ENCODE results near the gene CNPPD1.

Gene CNPPD1

DNA sequence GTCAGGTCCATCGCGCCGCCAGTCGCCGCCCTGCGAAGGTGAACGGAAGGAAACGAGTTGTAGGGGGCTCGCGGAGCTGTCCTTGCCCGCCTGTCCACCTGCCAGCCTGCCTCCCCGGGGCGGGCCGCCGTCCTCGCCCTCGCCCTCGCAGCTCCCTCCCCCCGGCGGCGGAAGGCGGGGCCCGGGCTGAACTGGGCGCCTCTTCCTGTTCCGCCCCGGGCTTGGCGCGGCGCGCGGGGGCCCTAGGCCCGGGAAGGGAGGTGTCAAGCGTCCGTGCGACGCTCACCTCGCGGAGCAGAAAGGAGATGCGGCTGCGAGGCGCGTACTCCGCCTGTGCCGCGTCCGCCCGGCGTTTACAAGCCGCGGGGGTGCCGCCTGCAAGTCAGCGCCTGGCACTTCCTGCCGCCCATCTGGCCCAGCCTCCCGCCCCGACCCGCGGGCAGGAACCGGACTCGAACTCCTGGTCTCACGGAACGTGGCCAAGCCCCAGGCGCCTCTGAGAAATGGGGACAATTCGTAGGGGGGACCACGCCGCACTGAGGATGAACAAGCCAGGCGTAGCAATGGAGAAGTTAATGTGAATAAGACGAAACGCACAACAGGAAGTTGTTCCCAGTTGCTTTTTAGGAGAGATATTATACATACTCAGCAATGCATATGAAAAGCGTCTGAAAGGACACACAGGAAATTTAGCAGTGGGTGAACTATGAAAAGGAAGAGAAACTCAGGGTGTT is at the start of gene CNPPD1:
Gene CNPPD1 (minus strand): TSS at position 108 of the 734 bp plus-strand sequence. CDS start 97 bp downstream, at position 11.
- DNase-seq, result peak; percentile 84

DNA sequence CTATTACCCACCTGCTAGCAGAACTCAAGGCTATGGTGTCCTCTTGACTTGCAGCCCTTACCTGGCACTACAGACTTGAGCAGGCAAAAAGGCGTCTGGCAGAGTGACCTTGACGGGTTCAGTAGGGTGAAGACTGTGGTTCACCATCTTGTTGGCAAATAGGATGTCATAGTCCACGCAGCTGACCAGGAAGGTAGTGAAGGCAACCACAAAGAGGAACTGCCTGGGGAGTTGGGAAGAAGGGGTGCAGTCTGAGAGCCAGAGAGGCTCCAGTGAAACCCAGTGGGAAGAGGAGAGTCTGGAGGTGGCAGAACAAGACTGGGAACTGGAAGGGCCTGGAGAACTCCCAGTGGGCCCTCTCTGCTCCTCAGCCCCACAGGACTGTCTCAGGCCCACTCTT is 48.6 kb upstream of the CNPPD1 start:
- no peak for DNase-seq

GRCh38 chr2:219223831-219224610 is 47.3 kb upstream of the CNPPD1 start:
- DNase-seq, result no peak

DNA sequence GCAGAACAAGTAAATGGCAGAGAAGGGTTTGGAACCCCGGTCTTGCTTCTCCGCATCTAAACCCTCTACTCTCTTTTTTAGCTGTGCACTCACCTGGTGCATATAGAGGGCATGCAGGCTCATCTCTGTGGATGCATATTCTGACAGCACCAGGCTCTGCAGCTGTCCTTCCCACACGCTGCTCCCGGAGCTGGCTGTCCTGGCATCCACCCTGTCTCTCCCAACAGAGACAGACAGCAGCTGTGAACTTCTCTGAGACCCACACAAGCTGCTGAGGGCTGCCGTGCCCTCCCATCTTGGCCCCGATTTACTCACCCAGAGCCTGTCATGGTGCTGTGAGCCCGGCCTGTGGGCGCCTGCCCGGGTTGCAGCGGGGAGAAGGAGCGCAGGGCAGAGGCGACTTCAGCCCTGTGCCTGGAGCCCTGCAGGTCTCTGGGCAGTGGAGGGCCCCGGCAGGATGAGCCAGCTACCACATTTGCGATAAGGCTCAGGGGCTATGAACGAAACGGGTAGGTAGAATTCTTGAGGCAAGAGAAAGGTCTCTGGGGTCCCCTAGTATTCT is 45.3 kb upstream of the CNPPD1 start:
- no peak for DNase-seq

DNA sequence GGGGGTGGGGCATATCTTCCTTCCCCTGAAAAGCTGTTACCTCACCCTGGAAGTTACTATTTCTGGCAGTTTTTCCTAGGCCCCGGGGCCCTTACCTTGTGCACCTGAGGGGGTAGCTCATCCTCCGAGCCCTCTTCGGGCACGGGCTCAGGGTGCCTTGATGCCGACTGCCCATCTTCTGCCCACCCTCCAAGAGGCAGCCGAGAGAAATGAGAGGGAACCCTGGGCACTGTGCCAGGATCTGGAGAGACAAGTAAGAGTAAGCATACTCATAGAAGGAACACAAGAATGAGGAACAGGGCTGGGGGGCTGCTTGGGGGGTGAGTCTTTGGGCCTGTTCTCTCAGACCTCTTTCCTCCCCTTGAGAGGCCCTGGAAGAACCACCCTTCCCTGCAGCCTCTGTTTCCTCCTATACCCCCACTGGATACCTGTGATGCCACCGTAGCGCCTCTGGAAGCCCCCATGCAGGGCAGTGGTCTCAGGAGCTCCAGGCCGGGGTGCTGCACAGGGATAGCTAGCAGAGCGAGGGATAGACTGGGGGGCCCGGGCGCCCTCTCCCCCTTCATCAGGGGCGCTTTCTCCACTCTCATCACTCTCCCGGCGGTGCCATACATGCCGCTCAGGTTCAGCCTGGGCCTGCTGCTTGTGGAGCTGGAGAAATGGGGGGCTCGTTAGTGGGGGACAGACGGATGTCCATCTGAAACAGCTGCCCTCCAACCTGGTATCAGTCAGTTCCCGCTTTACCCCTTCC is 44.1 kb upstream of the CNPPD1 start:
- DNase-seq, result no peak

DNA sequence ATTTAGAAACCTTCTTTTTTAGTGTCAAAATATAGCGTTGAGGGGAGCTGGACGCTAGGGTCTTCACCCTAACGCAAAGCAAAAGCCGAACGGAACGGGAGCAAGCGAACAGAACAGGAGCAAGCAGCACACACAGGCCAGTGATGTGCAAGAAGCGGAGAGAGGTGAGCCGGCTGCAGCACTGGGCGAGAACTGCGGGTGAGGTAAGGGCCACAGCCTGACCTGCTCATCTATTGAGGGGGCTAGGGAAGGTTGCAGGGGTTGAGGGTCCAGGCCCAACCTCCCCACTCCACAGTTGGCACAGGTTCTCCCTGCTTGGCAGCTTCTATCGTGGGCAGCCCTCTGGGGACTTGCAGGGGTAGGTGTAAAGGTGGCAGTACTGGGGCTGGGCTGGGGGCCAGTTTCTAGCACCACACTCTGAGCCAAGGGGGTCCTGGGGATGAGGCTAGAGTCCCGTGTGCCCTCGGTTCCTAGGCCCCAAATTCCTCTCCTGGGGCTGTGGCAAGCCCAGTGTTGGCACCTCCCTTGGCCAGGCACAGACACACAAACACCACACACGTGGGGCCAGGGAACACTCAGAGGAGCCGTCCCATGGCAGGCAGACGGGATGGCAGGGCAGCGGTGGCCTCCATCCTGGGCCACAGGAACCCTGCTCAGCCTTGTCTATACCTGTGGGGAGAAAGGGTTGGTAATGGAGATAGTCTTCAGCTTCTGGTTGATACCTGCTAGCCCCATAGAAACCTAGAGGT is 43.2 kb upstream of the CNPPD1 start:
- no peak for DNase-seq

DNA sequence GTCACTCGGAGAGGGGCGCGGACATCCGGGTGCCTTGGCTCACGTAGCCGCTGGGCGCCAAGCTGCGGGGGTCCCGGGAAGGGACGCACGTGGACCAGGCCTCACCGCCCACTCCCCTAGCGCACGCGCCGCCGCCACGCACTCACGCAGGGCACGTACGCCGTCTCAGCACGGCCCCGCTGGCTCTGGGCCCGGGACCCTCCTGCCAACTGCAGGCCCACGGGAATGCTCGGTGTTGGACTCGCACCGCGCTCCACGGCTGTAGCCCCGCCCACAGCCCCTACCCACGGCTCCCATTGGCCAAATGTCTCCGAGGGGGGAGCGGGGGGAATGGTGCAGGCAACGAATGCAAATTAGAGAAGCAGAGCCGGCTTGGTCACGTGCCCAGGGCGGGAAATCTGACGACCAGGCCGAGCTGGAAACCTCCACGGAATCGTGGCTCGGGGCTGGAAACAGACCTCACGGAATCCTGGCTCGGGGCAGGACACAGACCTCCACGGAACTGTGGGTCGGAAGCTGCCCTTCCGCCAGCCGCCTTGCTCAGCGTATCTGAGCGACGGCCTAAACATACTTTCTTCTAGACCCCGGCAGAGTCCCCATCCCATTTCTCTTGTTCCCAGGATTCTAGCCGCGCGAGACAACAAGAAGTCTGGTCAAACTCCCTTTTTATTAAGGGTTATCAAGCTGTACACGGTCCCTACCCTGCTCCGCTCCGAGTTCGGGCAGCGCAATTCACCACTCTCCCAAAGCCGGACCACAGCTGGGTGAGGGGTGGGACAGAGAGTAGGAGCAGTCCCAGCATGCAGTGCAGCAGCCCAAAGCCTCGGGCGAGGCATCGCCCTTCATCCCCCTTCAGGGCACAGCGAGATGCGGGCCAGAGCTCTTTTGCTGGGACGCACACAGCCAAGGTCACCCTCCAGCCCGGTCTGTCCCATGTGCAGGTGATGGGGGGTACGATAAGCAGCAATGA is 42.3 kb upstream of the CNPPD1 start, which contains the start of gene ABCB6:
Gene ABCB6 (minus strand): TSS at position 227 of the 970 bp plus-strand sequence. CDS start 285 bp downstream, outside the sequence.
- DNase-seq, result peak; percentile 98

GRCh38 chr2:219218217-219218731 is 41.5 kb upstream of the CNPPD1 start:
- DNase-seq, result peak; percentile 75

GRCh38 chr2:219216535-219216915 is 39.8 kb upstream of the CNPPD1 start:
- DNase-seq, result no peak

- no peak for DNase-seq
Observed at GRCh38 chr2:219215871-219216534, 39.3 kb upstream of the CNPPD1 start.

GRCh38 chr2:219214786-219215185 is 38.1 kb upstream of the CNPPD1 start:
- no peak for DNase-seq

DNA sequence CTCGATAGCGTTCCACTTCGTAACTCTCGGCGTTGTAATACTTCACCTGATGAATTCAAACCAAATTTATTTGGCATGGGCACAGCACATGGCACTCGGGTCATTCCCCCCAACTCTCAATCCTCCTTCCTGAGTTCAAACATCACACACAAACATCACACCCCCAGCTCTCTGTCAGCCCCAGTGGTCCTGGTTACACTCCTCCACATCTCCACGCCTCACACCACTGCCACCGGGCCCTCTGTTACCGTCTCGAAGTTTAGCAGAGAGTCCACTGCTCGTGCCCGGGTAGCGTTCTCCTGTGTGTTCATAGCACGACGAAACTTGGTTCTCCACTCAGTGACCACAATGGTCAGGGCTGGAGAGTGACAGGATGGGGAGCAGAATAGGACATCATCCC is 37.4 kb upstream of the CNPPD1 start:
- no peak for DNase-seq

DNA sequence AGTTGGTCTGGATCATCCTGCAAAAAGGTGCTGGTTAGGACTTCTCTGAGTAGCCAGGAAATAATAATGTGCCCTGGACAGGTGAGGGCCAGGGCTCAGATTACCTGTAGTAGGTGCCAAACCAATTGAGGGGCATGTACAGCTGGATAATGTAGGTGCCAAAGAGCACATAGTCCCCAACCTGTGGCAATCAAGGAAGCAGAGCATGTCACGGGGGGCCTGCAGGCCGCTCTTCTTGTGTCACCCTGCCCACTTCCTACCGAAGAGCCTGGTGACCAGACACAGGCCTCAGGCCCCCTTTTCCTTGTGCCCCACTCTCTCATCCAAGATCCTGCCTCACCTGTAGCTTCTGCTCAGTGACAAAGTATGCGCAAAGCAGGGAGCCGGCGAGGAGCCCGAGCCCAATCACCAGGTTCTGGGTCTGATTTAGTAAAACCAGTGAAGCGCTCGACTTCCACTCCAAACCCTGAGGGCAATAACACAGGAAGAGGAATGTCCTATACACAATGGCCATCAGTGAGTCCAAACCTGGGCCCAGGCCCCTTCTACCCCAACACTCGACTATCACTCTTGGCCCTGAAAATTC is 36.9 kb upstream of the CNPPD1 start:
- no peak for DNase-seq

DNA sequence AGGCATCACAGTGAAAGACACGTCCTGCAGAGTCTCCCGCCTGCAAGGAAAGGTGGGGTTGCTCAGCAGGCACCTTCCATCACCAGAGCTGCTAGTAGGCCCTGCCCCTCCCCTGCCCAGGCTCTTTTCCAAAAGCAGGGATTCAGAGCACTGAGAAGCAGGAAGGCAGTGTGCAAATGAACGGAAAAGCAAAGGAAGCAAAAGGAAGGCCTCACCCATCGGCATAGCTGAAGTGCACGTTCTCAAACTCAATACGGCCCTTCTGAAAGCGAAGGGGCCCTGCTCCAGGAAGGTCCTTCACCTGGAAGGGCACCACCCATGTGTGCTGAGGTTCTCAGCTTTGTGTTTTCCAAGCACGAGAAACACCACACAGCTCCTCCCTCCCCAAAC is 36.3 kb upstream of the CNPPD1 start:
- no peak for DNase-seq

DNA sequence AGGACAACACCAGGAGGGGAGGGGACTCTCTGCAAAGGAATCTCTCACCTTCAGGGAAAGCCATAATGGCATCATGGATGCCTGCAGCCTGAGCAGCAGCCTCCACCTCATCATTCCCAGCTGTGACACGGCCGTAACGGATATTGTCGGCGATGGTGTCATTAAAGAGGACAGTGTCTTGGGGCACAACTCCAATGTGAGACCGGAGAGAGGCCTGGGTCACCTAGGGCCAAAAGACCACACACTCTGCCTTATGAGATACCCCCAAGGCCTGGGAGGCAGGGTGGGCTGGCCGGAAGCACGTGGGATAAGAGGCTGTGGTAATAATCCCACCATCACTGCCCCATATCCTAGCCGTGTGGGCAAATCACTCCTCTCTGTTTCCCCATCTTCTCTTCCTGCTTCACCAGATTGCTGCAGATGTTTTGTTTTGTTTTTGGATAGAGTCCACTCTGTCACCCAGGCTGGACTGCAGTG is 34.2 kb upstream of the CNPPD1 start:
- no peak for DNase-seq

GRCh38 chr2:219210196-219210885 is 33.6 kb upstream of the CNPPD1 start:
- no peak for DNase-seq

GRCh38 chr2:219209236-219210195 is 32.8 kb upstream of the CNPPD1 start:
- DNase-seq, result no peak

All from COR-L47 (cell line).